Measurements from ENCODE around the gene ZRANB1. TPM values are rescaled to one million over a fixed set of nuclear protein-coding genes. Genes with fewer than 3 reads are reported as not detected.

Gene ZRANB1
- total and polyA plus RNA-seq, 2 donors from 2014 or later, result 8.9 to 17.5 TPM

GRCh38 chr10:124916098-124916584 is 25.8 kb upstream of the ZRANB1 start:
- Histone ChIP-seq H3K4me3 (ENCODE audit: low read length in 3 of 3) (peak overlapping the region; percentile 77 to 84 (median 82)), H3K36me3 (ENCODE audit: control insufficient read depth in 2 of 3, insufficient read depth in 3 of 3, low read length in 3 of 3) (no peaks in the 10 kb centered on the region), H3K27ac (ENCODE audit: low read depth in 2 of 2, low read length in 2 of 2) (peak overlapping the region; percentile 85 to 90), H3K27me3 (ENCODE audit: control insufficient read depth, insufficient read depth, low read length) (no peaks in the 10 kb centered on the region), H3K9me3 (ENCODE audit: control insufficient read depth in 2 of 3, insufficient read depth in 1 of 3, low read length in 3 of 3) (no peaks in the 10 kb centered on the region), H3K4me1 (ENCODE audit: control insufficient read depth in 2 of 3, insufficient read depth in 2 of 3, low read depth in 1 of 3, low read length in 3 of 3) (peaks cover 0 to 2% (median 0%) of the 10 kb centered on the region in 3 donors), H3K9ac (ENCODE audit: low read length in 3 of 3) (peak overlapping the region; percentile 84 to 96 (median 86))
- DNase-seq, result no peak
- intact Hi-C loops (cut with DNase I), result no loop called here
- FAIRE-seq, result no peak
- TF ChIP-seq CTCF (IDR thresholded peaks at IDR 0.05; ENCODE audit: borderline replicate concordance, extremely low read depth, insufficient read depth), result no peak

- Histone ChIP-seq H3K9ac (ENCODE audit: low read length in 3 of 3) (peak overlapping the region; percentile 84 to 96 (median 86)), H3K4me1 (ENCODE audit: control insufficient read depth in 2 of 3, insufficient read depth in 2 of 3, low read depth in 1 of 3, low read length in 3 of 3) (peaks cover 0 to 5% (median 2%) of the 10 kb centered on the region in 3 donors), H3K9me3 (ENCODE audit: control insufficient read depth in 2 of 3, insufficient read depth in 1 of 3, low read length in 3 of 3) (no peaks in the 10 kb centered on the region), H3K36me3 (ENCODE audit: control insufficient read depth in 2 of 3, insufficient read depth in 3 of 3, low read length in 3 of 3) (no peaks in the 10 kb centered on the region), H3K27me3 (ENCODE audit: control insufficient read depth, insufficient read depth, low read length) (no peaks in the 10 kb centered on the region), H3K27ac (ENCODE audit: low read depth in 2 of 2, low read length in 2 of 2) (peak overlapping the region; percentile 85 to 96), H3K4me3 (ENCODE audit: low read length in 3 of 3) (peak overlapping the region; percentile 77 to 84 (median 82))
- no peak for TF ChIP-seq CTCF (IDR thresholded peaks at IDR 0.05; ENCODE audit: borderline replicate concordance, extremely low read depth, insufficient read depth)
- DNase-seq (peak; percentile 98 to 99 (median 98)), FAIRE-seq (no peak)
- intact Hi-C loops (cut with DNase I), result no loop called here
Observed at GRCh38 chr10:124916585-124917427, 25.1 kb upstream of the ZRANB1 start.

GRCh38 chr10:124917428-124918190 is 24.3 kb upstream of the ZRANB1 start:
- DNase-seq, result peak; percentile 75 to 88 (median 83)
- no peaks in the 10 kb centered on the region for H3K36me3 ChIP-seq (ENCODE audit: control insufficient read depth in 2 of 3, insufficient read depth in 3 of 3, low read length in 3 of 3)
- H3K4me1 ChIP-seq (ENCODE audit: control insufficient read depth in 2 of 3, insufficient read depth in 2 of 3, low read depth in 1 of 3, low read length in 3 of 3), result peaks cover 0 to 5% (median 2%) of the 10 kb centered on the region in 3 donors
- H3K27ac ChIP-seq (ENCODE audit: low read depth in 2 of 2, low read length in 2 of 2), result peak overlapping the region; percentile 85 to 95
- peak overlapping the region; percentile 45 to 92 (median 75) for H3K9ac ChIP-seq (ENCODE audit: low read length in 3 of 3)
- H3K27me3 ChIP-seq (ENCODE audit: control insufficient read depth, insufficient read depth, low read length), result no peaks in the 10 kb centered on the region
- no peaks in the 10 kb centered on the region for H3K9me3 ChIP-seq (ENCODE audit: control insufficient read depth in 2 of 3, insufficient read depth in 1 of 3, low read length in 3 of 3)
- TF ChIP-seq CTCF (IDR thresholded peaks at IDR 0.05; ENCODE audit: borderline replicate concordance, extremely low read depth, insufficient read depth), result no peak
- H3K4me3 ChIP-seq (ENCODE audit: low read length in 3 of 3), result peak overlapping the region; percentile 66 to 94 (median 72)
- FAIRE-seq, result no peak
- intact Hi-C loops (cut with DNase I), result no loop called here
